HPDE6-E6E7 (cell line): ENCODE data around the gene CCDC88C.
"Not testable (repeated sequence)": the region's sequence is repeated elsewhere in the genome, so short reads cannot be mapped to it uniquely, and the experiment has no call there.

Source experiments
- DNase-seq: peaks from one replicate; pipeline ENCODE4 v3.0.0; 2011; ENCODE audit warnings: missing footprints; ENCODE audit errors: extremely low spot score

Gene CCDC88C

GRCh38 chr14:91250912-91251311 lies 166.7 kb downstream of the CCDC88C start:
- DNase-seq, result no peak

GRCh38 chr14:91249841-91250616 lies 167.6 kb downstream of the CCDC88C start:
- DNase-seq, result no peak

GRCh38 chr14:91246051-91246852 lies 171.4 kb downstream of the CCDC88C start:
- no peak for DNase-seq

GRCh38 chr14:91245616-91246015 lies 172.0 kb downstream of the CCDC88C start:
- not testable (repeated sequence) for DNase-seq

- DNase-seq, result no peak
Observed at GRCh38 chr14:91245029-91245428, 172.6 kb downstream of the CCDC88C start.

GRCh38 chr14:91244501-91244901 lies 173.1 kb downstream of the CCDC88C start, which contains the start of gene GPR68:
Gene GPR68 (minus strand): TSS chr14:91244704. CDS start chr14:91235050, 9,654 bp downstream.
- DNase-seq, result no peak

GRCh38 chr14:91243074-91243471 lies 174.5 kb downstream of the CCDC88C start:
- no peak for DNase-seq

GRCh38 chr14:91242635-91243034 lies 175.0 kb downstream of the CCDC88C start:
- no peak for DNase-seq

GRCh38 chr14:91241863-91242262 lies 175.8 kb downstream of the CCDC88C start:
- DNase-seq, result no peak

- DNase-seq, result no peak
Observed at GRCh38 chr14:91238661-91239060, 179.0 kb downstream of the CCDC88C start.

GRCh38 chr14:91238085-91238484 lies 179.5 kb downstream of the CCDC88C start:
- DNase-seq, result no peak

- DNase-seq, result no peak
Observed at GRCh38 chr14:91237219-91237618, 180.4 kb downstream of the CCDC88C start.

- DNase-seq, result no peak
Observed at GRCh38 chr14:91235841-91236240, 181.8 kb downstream of the CCDC88C start.

- no peak for DNase-seq
Observed at GRCh38 chr14:91234791-91235114, 182.9 kb downstream of the CCDC88C start.

- DNase-seq, result no peak
Observed at GRCh38 chr14:91233936-91234790, 183.5 kb downstream of the CCDC88C start.

- DNase-seq, result no peak
Observed at GRCh38 chr14:91232603-91233002, 185.0 kb downstream of the CCDC88C start.

- no peak for DNase-seq
Observed at GRCh38 chr14:91232052-91232451, 185.6 kb downstream of the CCDC88C start.

GRCh38 chr14:91231446-91231845 lies 186.2 kb downstream of the CCDC88C start:
- no peak for DNase-seq

- DNase-seq, result no peak
Observed at GRCh38 chr14:91230397-91231035, 187.1 kb downstream of the CCDC88C start.

- DNase-seq, result no peak
Observed at GRCh38 chr14:91229743-91230200, 187.8 kb downstream of the CCDC88C start.

GRCh38 chr14:91229005-91229382 lies 188.6 kb downstream of the CCDC88C start:
- no peak for DNase-seq
